Dermis microvascular lymphatic vessel endothelial cell (primary cell): ENCODE results near the gene SLC7A14. TPM values are rescaled to one million over a fixed set of nuclear protein-coding genes. Genes with fewer than 3 reads are reported as not detected.

ENCODE experiments used
- DNase-seq, 2 donors: peaks; one replicate each; pipeline versions ENCODE4 v3.0.0 to v3.0.0-alpha.2; 2010; ENCODE audit warnings: low read depth in 2 of 2
- total RNA-seq: library from RNA; depleted of rRNA; stranded (reverse); fragments of >200 nt; gene quantifications from 2 replicates; pipeline ENCODE4 v1.2.1, GENCODE V29; 2014

The SLC7A14 gene
- total RNA-seq, 1 donor from 2014 or later = under 0.01 TPM

- DNase-seq = peak; percentile 38 to 55
Measured at GRCh38 chr3:170499562-170500156, 86.2 kb downstream of the SLC7A14 start.

- DNase-seq = no peak
Measured at GRCh38 chr3:170497207-170498095, 88.4 kb downstream of the SLC7A14 start.

GRCh38 chr3:170496868-170497140 is 89.1 kb downstream of the SLC7A14 start:
- DNase-seq = no peak

- no peak for DNase-seq
Measured at GRCh38 chr3:170496026-170496867, 89.6 kb downstream of the SLC7A14 start.

- DNase-seq = no peak
Measured at GRCh38 chr3:170494766-170495165, 91.1 kb downstream of the SLC7A14 start.

GRCh38 chr3:170493712-170494182 is 92.1 kb downstream of the SLC7A14 start:
- DNase-seq = no peak

- DNase-seq = no peak
Measured at GRCh38 chr3:170491901-170492300, 94.0 kb downstream of the SLC7A14 start.

- no peak for DNase-seq
Measured at GRCh38 chr3:170490828-170491560, 94.9 kb downstream of the SLC7A14 start.

- no peak for DNase-seq
Measured at GRCh38 chr3:170488802-170489201, 97.1 kb downstream of the SLC7A14 start.

- no peak for DNase-seq
Measured at GRCh38 chr3:170487031-170487430, 98.8 kb downstream of the SLC7A14 start.

GRCh38 chr3:170486398-170486797 is 99.5 kb downstream of the SLC7A14 start:
- DNase-seq = no peak

- no peak for DNase-seq
Measured at GRCh38 chr3:170485696-170486095, 100.2 kb downstream of the SLC7A14 start.

- DNase-seq = no peak
Measured at GRCh38 chr3:170485294-170485693, 100.6 kb downstream of the SLC7A14 start.

- no peak for DNase-seq
Measured at GRCh38 chr3:170484869-170485268, 101.0 kb downstream of the SLC7A14 start.

- DNase-seq = no peak
Measured at GRCh38 chr3:170483485-170484262, 102.2 kb downstream of the SLC7A14 start.

GRCh38 chr3:170482199-170482598 is 103.7 kb downstream of the SLC7A14 start:
- no peak for DNase-seq

GRCh38 chr3:170480111-170480510 is 105.8 kb downstream of the SLC7A14 start:
- no peak for DNase-seq

GRCh38 chr3:170477395-170477794 is 108.5 kb downstream of the SLC7A14 start:
- DNase-seq = no peak

GRCh38 chr3:170476291-170476690 is 109.6 kb downstream of the SLC7A14 start:
- peak in 1 of 2 donors; percentile 19 for DNase-seq

GRCh38 chr3:170475092-170475685 is 110.7 kb downstream of the SLC7A14 start:
- DNase-seq = no peak
